GM21423 (cell line): ENCODE measurements around the gene CNKSR1.
A peak's percentile ranks its signal among the peaks of the same experiment; 100 is the strongest.
"Not testable (repeated sequence)": the region's sequence is repeated elsewhere in the genome, so short reads cannot be mapped to it uniquely, and the experiment has no call there.

Experiments used
- ATAC-seq: cut with Tn5 transposase; IDR thresholded peaks from one replicate; pipeline ENCODE4 v1.9.1; 2021; ENCODE audit warnings: mild to moderate bottlenecking, moderate library complexity; ENCODE audit not compliant: unreplicated experiment

Gene CNKSR1

DNA sequence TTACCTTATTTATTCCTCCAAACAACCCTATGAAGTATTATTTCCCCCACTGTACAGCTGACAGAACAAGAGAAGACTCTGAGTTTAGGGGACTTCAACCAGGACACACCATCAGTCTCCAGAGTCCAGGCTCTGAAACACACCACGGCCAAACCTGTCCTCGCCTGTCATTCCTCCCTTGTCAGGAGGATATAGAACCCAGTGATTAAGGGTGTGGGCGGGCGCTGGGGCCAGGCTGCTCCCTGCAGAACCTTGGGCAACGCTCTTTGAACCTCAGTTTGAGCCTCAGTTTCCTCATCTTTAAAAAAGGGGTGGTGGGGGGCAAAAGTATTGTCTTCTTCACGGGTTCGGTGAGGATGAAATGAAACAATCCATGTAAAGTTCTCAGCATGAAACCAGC is 47.3 kb downstream of the CNKSR1 start:
- no peak for ATAC-seq

DNA sequence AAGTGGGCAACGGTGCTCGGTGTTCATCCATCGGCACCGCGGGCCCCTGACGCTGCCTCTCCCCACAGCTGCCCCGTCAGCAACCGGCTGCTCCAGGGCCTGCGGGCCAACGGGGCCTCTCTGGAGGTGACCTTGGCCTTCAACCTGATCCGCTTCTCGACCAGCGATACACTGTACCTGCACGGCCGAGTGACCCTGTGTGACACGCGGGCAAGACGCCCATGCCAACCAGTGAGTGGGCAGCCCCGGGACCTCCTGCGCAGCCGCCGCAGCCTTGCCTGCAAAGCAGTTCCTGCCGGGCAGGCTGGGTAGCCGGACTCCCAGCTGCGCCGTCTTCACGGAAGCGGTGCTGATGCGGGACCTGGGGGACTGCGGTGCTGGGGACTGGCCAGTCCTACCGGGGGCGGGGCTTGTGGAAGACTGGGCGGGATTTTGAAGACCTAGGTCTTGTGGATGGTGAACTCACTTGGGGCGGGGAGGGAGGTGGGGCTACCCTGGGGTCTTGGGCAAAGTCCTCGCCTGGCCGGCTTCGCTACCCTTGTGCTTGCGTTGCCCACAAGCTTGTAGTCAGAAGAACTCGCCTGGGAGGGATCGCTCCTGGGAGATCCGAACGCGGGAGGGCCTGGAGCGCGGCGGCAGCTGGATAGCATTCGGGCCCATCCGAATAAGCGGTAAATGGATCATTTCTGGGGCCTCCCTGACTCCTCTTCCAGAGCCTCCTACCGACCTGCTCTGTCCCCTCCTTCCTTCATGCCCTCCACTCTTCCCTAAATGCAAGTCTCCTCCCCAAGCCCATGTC is 47.9 kb downstream of the CNKSR1 start:
- ATAC-seq: no peak

DNA sequence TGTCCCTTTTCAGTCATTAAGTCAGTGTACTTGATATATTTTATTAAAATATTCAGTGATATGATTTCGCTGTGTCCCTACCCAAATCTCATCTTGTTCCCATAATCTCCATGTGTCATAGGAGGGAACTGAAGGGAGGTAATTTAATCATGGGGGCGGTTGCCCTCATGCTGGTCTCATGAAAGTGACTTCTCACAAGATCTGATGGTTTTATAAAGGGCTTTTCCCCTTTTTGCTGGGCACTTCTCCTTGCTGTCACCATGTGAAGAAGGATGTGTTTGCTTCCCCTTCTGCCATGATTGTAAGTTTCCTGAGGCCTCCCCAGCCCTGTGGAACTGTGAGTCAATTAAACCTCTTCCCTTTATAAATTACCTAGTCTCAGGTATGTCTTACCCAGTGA is 53.4 kb downstream of the CNKSR1 start:
- ATAC-seq: not testable (repeated sequence)

DNA sequence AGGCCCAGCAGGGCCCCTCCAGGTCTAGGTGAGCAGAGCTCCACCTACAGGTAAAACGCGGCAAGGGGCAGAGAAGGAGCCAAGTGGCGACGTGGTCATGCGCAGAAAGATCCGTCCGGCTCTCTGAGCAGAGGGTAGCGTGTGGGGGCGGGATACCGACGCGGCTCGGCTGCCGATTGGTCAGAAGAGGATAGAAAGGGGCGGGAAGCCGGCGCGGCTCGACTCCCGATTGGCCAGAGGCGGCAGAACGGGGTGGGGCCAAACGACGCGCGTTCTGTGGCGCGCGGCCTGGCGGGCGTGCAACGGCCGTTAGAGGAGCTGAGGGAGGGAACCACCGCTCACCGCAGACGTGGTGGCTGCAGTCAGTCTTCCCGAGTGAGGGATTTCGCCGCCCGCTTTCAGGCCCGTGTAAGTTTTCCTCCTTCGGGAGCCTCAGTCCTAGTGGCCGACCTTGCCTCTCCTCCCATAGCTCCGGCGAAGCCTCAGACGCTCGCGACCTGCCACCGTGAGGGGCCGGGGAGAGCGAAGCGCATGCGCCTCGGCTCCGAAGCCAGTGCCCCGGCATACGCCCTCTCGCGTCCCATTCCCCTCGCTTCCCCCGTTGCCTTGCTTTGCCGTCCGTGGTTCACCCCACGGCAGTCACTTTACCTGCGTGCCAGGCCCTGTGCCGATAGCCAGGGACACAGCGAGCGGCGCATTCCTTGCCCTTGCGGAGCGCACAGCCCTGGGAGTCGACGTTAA is 56.8 kb downstream of the CNKSR1 start, which contains the start of gene CEP85:
TSS of gene CEP85 (plus strand) at position 298 of the 741 bp plus-strand sequence. CDS start 5,584 bp downstream, outside the sequence.
- ATAC-seq: peak; percentile 88

DNA sequence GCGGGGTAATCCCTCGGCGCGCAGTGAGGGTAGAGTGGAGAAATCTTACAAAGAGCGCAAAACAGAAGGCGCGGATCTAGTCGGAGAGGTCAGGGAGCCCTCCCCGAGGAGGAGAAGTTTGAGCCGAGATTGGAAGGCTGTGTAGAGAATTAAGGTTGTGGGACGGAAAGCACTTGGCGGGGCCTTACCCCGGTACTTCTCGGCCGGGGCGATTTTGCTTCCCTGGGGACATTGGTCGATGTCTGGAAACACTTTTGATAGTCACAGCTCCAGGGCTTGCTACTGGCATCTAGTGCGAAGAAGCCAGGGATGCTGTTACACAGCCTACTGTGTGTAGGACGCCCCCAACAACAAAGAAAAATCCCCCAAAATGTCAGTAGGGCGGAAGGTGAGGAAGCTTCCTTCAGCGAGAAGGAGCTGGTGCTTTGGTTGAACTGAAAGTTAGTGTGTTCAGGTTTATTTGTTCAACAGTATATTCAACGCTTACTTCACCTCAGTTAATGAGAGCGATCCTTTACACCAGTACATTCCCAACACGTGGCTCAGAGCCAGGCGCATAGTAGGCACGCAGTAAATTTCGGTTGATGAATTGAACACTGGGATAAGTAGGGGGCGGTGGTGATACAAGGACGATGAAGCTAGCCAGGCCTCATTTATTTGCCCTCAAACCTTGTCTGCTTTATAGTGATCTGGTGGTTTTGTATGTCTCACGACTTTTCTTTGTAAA is 57.5 kb downstream of the CNKSR1 start:
- no peak for ATAC-seq

DNA sequence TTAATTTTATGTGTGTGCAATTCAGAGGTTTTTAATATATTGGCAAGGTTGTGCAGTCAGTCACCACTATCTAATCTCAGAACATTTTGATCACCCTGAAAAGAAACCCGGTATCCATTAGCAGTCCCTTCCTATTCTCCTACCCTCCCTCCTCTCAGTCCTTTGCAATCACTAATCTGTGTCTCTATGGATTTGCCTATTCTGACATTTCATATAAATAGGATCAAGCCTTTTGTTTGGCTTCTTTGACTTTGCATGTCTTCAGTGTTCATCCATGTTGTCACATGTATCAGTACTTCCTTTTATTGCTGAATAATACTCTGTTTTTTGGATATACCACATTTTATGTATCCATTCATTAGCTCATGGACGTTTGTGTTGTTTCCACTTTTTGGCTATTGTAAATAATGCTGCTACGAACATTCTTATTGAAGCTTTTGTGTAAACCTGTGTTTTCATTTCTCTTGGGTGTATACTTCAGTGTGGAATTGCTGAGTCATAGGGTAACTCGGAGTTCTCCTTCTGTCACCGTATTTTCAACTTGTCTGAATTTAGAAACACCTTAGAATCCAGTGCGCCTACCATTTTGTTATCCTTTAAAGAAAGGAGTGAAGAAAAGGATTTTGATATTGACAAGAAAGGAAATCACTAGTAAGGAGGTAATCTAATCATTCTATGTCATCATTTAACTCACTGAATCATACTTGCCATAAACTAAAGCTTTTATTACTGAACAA is 60.1 kb downstream of the CNKSR1 start:
- ATAC-seq: no peak
